Measurements from ENCODE around the gene DKKL1. TPM values are rescaled to one million over a fixed set of nuclear protein-coding genes. Genes with fewer than 3 reads are reported as not detected.

Gene DKKL1
- total RNA-seq, 2 experiments from 2014 or later = not detected

GRCh38 chr19:49333418-49333805 lies 30.3 kb upstream of the DKKL1 start:
- H3K27me3 Mint-ChIP-seq = no peaks in the 10 kb centered on the region
- no peak for DNase-seq
- H3K27ac Mint-ChIP-seq = peak overlapping the region; percentile 96
- peaks cover 25% of the 10 kb centered on the region for H3K36me3 Mint-ChIP-seq
- peak overlapping the region; percentile 85 for H3K4me3 Mint-ChIP-seq
- no peaks in the 10 kb centered on the region for H3K9me3 Mint-ChIP-seq
- POLR2A ChIA-PET = interaction anchor here (1.3 to 1.6 kb wide), 4 partner anchors 11 to 143 kb away, joined by 3 to 10 read pairs (median 6); partner anchors contain the start of gene ALDH16A1
- ATAC-seq (ENCODE audit: low read depth) = no peak
- H3K4me1 Mint-ChIP-seq = peaks cover 53% of the 10 kb centered on the region

GRCh38 chr19:49333811-49334288 lies 29.8 kb upstream of the DKKL1 start:
- Mint-ChIP-seq H3K27me3 (no peaks in the 10 kb centered on the region), H3K4me1 (peaks cover 56% of the 10 kb centered on the region), H3K36me3 (peaks cover 29% of the 10 kb centered on the region), H3K9me3 (no peaks in the 10 kb centered on the region), H3K4me3 (peak overlapping the region; percentile 85), H3K27ac (peak overlapping the region; percentile 96)
- DNase-seq (peak; percentile 76), ATAC-seq (ENCODE audit: low read depth) (peak; percentile 75)
- POLR2A ChIA-PET = interaction anchor here (0.7 to 1.6 kb wide), 5 partner anchors 11 to 1008 kb away, joined by 3 to 10 read pairs (median 4); partner anchors contain the start of gene ALDH16A1

GRCh38 chr19:49335071-49335783 lies 28.4 kb upstream of the DKKL1 start, which contains the start of gene CD37:
Gene CD37, plus strand, starts transcription at chr19:49335406. Its CDS starts 135 bp downstream, at chr19:49335541.
- Mint-ChIP-seq H3K4me1 (peaks cover 57% of the 10 kb centered on the region), H3K27me3 (no peaks in the 10 kb centered on the region), H3K27ac (peak within 1 kb of the TSS; percentile 99), H3K36me3 (peaks cover 32% of the 10 kb centered on the region), H3K4me3 (peak within 1 kb of the TSS; percentile 98), H3K9me3 (no peaks in the 10 kb centered on the region)
- POLR2A ChIA-PET = interaction anchor here (0.6 to 1.5 kb wide), 8 partner anchors 40 to 342 kb away, joined by 3 to 5 read pairs (median 3); partner anchors contain the start of genes GFY, GYS1 and RUVBL2
- peak; percentile 66 for ATAC-seq (ENCODE audit: low read depth)
- peak; percentile 73 for DNase-seq

GRCh38 chr19:49335784-49336481 lies 27.7 kb upstream of the DKKL1 start:
- POLR2A ChIA-PET = interaction anchor here (0.6 to 1.5 kb wide), 6 partner anchors 39 to 342 kb away, joined by 3 to 5 read pairs (median 3); partner anchors contain the start of genes GFY, GYS1 and RUVBL2
- Mint-ChIP-seq H3K27me3 (no peaks in the 10 kb centered on the region), H3K4me1 (peaks cover 58% of the 10 kb centered on the region), H3K4me3 (peak overlapping the region; percentile 98), H3K27ac (peak overlapping the region; percentile 99), H3K36me3 (peaks cover 30% of the 10 kb centered on the region), H3K9me3 (no peaks in the 10 kb centered on the region)
- DNase-seq (peak; percentile 20), ATAC-seq (ENCODE audit: low read depth) (peak; percentile 47)

- Mint-ChIP-seq H3K4me3 (peak overlapping the region; percentile 98), H3K36me3 (peaks cover 28% of the 10 kb centered on the region), H3K9me3 (no peaks in the 10 kb centered on the region), H3K4me1 (peaks cover 54% of the 10 kb centered on the region), H3K27ac (peak overlapping the region; percentile 99), H3K27me3 (no peaks in the 10 kb centered on the region)
- POLR2A ChIA-PET = interaction anchor here (1.2 kb wide), 1 partner anchor 140 kb away, joined by 3 read pairs; no protein-coding TSS in a partner anchor
- no peak for ATAC-seq (ENCODE audit: low read depth)
- DNase-seq = peak; percentile 21
Measured at GRCh38 chr19:49336482-49337266, 27.0 kb upstream of the DKKL1 start.

- Mint-ChIP-seq H3K36me3 (peaks cover 28% of the 10 kb centered on the region), H3K27ac (peak overlapping the region; percentile 61), H3K9me3 (no peaks in the 10 kb centered on the region), H3K4me1 (peaks cover 47% of the 10 kb centered on the region), H3K4me3 (peak overlapping the region; percentile 98), H3K27me3 (no peaks in the 10 kb centered on the region)
- POLR2A ChIA-PET = interaction anchor here (0.7 kb wide), 1 partner anchor 10 kb away, joined by 3 read pairs; no protein-coding TSS in a partner anchor
- no peak for ATAC-seq (ENCODE audit: low read depth)
- peak; percentile 21 for DNase-seq
Measured at GRCh38 chr19:49337267-49338022, 26.2 kb upstream of the DKKL1 start.

- no peak overlapping the region for H3K4me3 Mint-ChIP-seq
- no peaks in the 10 kb centered on the region for H3K9me3 Mint-ChIP-seq
- ATAC-seq (ENCODE audit: low read depth) = no peak
- H3K36me3 Mint-ChIP-seq = peaks cover 33% of the 10 kb centered on the region
- peaks cover 50% of the 10 kb centered on the region for H3K4me1 Mint-ChIP-seq
- peak overlapping the region; percentile 38 for H3K27ac Mint-ChIP-seq
- POLR2A ChIA-PET = interaction anchor here (0.6 to 0.7 kb wide), 2 partner anchors 10 to 254 kb away, joined by 3 read pairs; no protein-coding TSS in a partner anchor
- DNase-seq = peak; percentile 23
- no peaks in the 10 kb centered on the region for H3K27me3 Mint-ChIP-seq
Measured at GRCh38 chr19:49338023-49338677, 25.5 kb upstream of the DKKL1 start.

- no peaks in the 10 kb centered on the region for H3K27me3 Mint-ChIP-seq
- ATAC-seq (ENCODE audit: low read depth) (no peak), DNase-seq (peak; percentile 31)
- H3K4me3 Mint-ChIP-seq = no peak overlapping the region
- peaks cover 44% of the 10 kb centered on the region for H3K4me1 Mint-ChIP-seq
- H3K27ac Mint-ChIP-seq = peak overlapping the region; percentile 38
- no peaks in the 10 kb centered on the region for H3K9me3 Mint-ChIP-seq
- H3K36me3 Mint-ChIP-seq = peaks cover 33% of the 10 kb centered on the region
- POLR2A ChIA-PET = interaction anchor here (0.6 kb wide), 1 partner anchor 253 kb away, joined by 3 read pairs; no protein-coding TSS in a partner anchor
Measured at GRCh38 chr19:49338691-49339300, 24.9 kb upstream of the DKKL1 start.

- DNase-seq (peak; percentile 28), ATAC-seq (ENCODE audit: low read depth) (no peak)
- H3K27ac Mint-ChIP-seq = no peak overlapping the region
- H3K4me3 Mint-ChIP-seq = no peak overlapping the region
- POLR2A ChIA-PET = interaction anchor here (1.2 kb wide), 1 partner anchor 9 kb away, joined by 3 read pairs; no protein-coding TSS in a partner anchor
- peaks cover 32% of the 10 kb centered on the region for H3K36me3 Mint-ChIP-seq
- H3K9me3 Mint-ChIP-seq = no peaks in the 10 kb centered on the region
- H3K4me1 Mint-ChIP-seq = peaks cover 38% of the 10 kb centered on the region
- no peaks in the 10 kb centered on the region for H3K27me3 Mint-ChIP-seq
Measured at GRCh38 chr19:49339301-49340068, 24.2 kb upstream of the DKKL1 start.

GRCh38 chr19:49340069-49340864 lies 23.4 kb upstream of the DKKL1 start:
- POLR2A ChIA-PET = interaction anchor here (0.6 to 1.2 kb wide), 2 partner anchors 9 to 99 kb away, joined by 3 to 4 read pairs; no protein-coding TSS in a partner anchor
- ATAC-seq (ENCODE audit: low read depth) (no peak), DNase-seq (peak; percentile 30)
- peaks cover 32% of the 10 kb centered on the region for H3K36me3 Mint-ChIP-seq
- no peaks in the 10 kb centered on the region for H3K9me3 Mint-ChIP-seq
- peaks cover 36% of the 10 kb centered on the region for H3K4me1 Mint-ChIP-seq
- no peaks in the 10 kb centered on the region for H3K27me3 Mint-ChIP-seq
- H3K27ac Mint-ChIP-seq = no peak overlapping the region
- H3K4me3 Mint-ChIP-seq = peak overlapping the region; percentile 8
